Measurements from ENCODE around the gene TMEM184A. TPM values are rescaled to one million over a fixed set of nuclear protein-coding genes. Genes with fewer than 3 reads are reported as not detected.

Gene TMEM184A
- polyA plus RNA-seq (2013) = 0.30 TPM

DNA sequence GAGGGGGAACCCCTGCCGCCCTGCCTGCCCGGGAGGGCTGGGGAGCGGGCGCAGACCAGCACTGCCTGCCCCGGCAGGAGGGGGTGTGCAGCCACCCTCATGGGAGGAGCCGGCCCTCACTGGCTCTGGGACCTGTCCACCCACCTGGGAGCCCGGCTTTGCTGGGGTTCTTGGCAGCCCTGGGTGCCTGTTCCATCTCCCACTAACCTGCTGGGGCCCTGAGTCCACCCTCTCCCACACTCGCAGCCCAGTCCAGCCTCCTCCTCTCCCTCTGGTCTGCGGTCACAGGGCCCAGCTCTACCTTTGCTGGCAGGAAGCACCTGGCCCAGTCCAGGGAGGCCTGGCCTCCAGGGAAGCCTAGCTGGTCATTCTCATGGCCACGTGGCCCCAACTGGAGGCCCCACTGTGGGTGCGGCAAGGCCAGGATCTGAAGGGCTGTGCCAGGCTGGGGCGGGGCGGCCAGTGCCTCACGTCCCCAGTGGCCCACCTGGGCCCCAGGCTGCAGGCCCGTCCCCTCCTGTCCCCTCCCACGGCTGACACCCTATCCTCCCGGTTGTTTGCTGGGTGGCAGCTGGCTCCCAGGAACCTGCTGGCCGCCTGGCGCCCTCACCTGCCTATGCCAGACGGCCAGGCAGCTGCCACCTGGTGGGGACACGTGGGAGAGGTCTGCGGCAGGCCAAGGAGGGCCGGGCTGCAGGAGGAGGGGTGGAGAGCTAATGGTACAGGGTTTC is at the start of gene TMEM184A:
TSS of gene TMEM184A (minus strand) at position 393 of the 731 bp plus-strand sequence. CDS start 721 bp downstream, outside the sequence.
- peaks cover 0 to 19% (median 14%) of the 10 kb centered on the region in 4 experiments for H3K4me1 ChIP-seq (ENCODE audit: control extremely low read depth in 1 of 4, control insufficient read depth in 4 of 4, insufficient read depth in 4 of 4, low read length in 3 of 4)
- POLR2A ChIA-PET = no interaction called here
- H3K36me3 ChIP-seq (ENCODE audit: control insufficient read depth in 4 of 4, insufficient read depth in 4 of 4, low read length in 3 of 4) = no peaks in the 10 kb centered on the region
- no peak within 1 kb of the TSS for H3K4me3 ChIP-seq (ENCODE audit: control insufficient read depth in 1 of 7, extremely low read depth in 1 of 7, insufficient read depth in 4 of 7, low read depth in 2 of 7, low read length in 6 of 7)
- CTCF ChIA-PET = interaction anchor here (0.7 to 4.1 kb wide), 14 partner anchors 8 to 70 kb away, joined by 3 to 19 read pairs (median 3); partner anchors contain the start of gene INTS1
- H3K9me3 ChIP-seq (ENCODE audit: control extremely low read depth in 1 of 5, control insufficient read depth in 4 of 5, insufficient read depth in 2 of 5, low read depth in 1 of 5, low read length in 4 of 5) = no peaks in the 10 kb centered on the region
- DNase-seq = peak; percentile 47 to 72 (median 67)
- H3K27me3 ChIP-seq (replicated peaks in 2 of 5; ENCODE audit: control insufficient read depth in 4 of 5, insufficient read depth in 5 of 5, low read length in 4 of 5) = no peaks in the 10 kb centered on the region
- WGBS (ENCODE audit: insufficient coverage) = 64% methylated on average over 20 of the region's 23 CpGs
- H3K27ac ChIP-seq (ENCODE audit: insufficient read depth in 1 of 2, low read depth in 1 of 2, low read length in 2 of 2, poor library complexity in 1 of 2, severe bottlenecking in 2 of 2) = no peak within 1 kb of the TSS

GRCh38 chr7:1604383-1604782 is 48.4 kb upstream of the TMEM184A start:
- ChIA-PET CTCF (no interaction called here), POLR2A (no interaction called here)
- Histone ChIP-seq H3K9me3 (ENCODE audit: control extremely low read depth in 1 of 5, control insufficient read depth in 4 of 5, insufficient read depth in 2 of 5, low read depth in 1 of 5, low read length in 4 of 5) (no peaks in the 10 kb centered on the region), H3K36me3 (ENCODE audit: control insufficient read depth in 4 of 4, insufficient read depth in 4 of 4, low read length in 3 of 4) (no peaks in the 10 kb centered on the region), H3K4me1 (ENCODE audit: control extremely low read depth in 1 of 4, control insufficient read depth in 4 of 4, insufficient read depth in 4 of 4, low read length in 3 of 4) (peaks cover 0 to 4% (median 2%) of the 10 kb centered on the region in 4 experiments), H3K27me3 (replicated peaks in 2 of 5; ENCODE audit: control insufficient read depth in 4 of 5, insufficient read depth in 5 of 5, low read length in 4 of 5) (peaks cover 0 to 3% (median 0%) of the 10 kb centered on the region in 5 experiments), H3K27ac (ENCODE audit: insufficient read depth in 1 of 2, low read depth in 1 of 2, low read length in 2 of 2, poor library complexity in 1 of 2, severe bottlenecking in 2 of 2) (no peak overlapping the region), H3K4me3 (ENCODE audit: control insufficient read depth in 1 of 7, extremely low read depth in 1 of 7, insufficient read depth in 4 of 7, low read depth in 2 of 7, low read length in 6 of 7) (no peak overlapping the region)
- DNase-seq = no peak
- WGBS (ENCODE audit: insufficient coverage) = 74% methylated on average over 2 of the region's 2 CpGs

DNA sequence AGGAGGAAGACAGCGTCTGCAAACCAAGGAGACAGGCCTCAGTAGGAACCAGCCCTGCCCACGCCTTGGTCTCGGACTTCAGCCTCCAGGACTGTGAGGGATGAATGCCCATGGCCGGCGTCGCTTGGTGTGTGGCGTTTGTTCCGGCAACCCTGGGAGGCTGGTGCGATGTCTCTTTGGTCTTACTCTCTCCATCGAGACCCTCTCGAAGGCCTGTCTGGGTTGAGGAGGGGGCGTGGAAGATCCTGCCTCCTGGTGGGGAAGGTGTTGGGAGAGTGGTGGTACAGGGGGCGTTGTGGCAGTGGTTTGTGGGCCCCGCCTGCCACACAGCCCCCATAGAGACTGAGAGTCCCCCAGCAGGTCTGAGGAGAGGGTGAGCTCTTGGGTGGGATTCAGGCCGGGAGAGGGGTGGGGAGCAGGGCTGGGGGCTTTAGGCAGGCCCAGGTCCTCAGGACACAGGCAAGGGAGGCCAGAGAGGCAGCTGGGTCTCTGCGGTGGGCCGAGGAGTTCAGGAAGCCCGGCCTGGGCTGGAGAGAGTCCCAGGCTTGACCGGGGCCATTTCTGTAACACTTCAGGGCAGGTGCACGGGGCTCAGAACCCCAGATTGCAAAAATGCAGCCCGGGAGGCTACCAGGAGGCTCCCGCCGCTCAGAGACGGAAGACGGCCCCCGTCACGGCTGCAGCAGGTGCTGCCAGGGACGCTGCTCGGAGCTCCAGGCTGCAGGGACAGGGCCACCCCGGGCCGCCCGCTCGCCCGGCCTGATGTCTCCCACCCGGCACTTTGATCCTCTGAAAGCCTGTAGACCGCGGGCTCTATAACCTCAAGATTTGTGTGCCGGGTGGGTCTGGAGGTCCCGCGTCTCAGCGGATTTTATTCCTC is 47.6 kb upstream of the TMEM184A start:
- peaks cover 0 to 3% (median 0%) of the 10 kb centered on the region in 5 experiments for H3K27me3 ChIP-seq (replicated peaks in 2 of 5; ENCODE audit: control insufficient read depth in 4 of 5, insufficient read depth in 5 of 5, low read length in 4 of 5)
- no peak overlapping the region for H3K27ac ChIP-seq (ENCODE audit: insufficient read depth in 1 of 2, low read depth in 1 of 2, low read length in 2 of 2, poor library complexity in 1 of 2, severe bottlenecking in 2 of 2)
- H3K4me3 ChIP-seq (ENCODE audit: control insufficient read depth in 1 of 7, extremely low read depth in 1 of 7, insufficient read depth in 4 of 7, low read depth in 2 of 7, low read length in 6 of 7) = no peak overlapping the region
- peaks cover 0 to 4% (median 2%) of the 10 kb centered on the region in 4 experiments for H3K4me1 ChIP-seq (ENCODE audit: control extremely low read depth in 1 of 4, control insufficient read depth in 4 of 4, insufficient read depth in 4 of 4, low read length in 3 of 4)
- no peak for DNase-seq
- 91% methylated on average over 37 of the region's 41 CpGs for WGBS (ENCODE audit: insufficient coverage)
- no peaks in the 10 kb centered on the region for H3K9me3 ChIP-seq (ENCODE audit: control extremely low read depth in 1 of 5, control insufficient read depth in 4 of 5, insufficient read depth in 2 of 5, low read depth in 1 of 5, low read length in 4 of 5)
- POLR2A ChIA-PET = interaction anchor here (0.6 kb wide), 1 partner anchor 157 kb away, joined by 5 read pairs; no protein-coding TSS in a partner anchor
- CTCF ChIA-PET = no interaction called here
- H3K36me3 ChIP-seq (ENCODE audit: control insufficient read depth in 4 of 4, insufficient read depth in 4 of 4, low read length in 3 of 4) = no peaks in the 10 kb centered on the region

GRCh38 chr7:1602386-1602785 is 46.4 kb upstream of the TMEM184A start:
- H3K27me3 ChIP-seq (replicated peaks in 2 of 5; ENCODE audit: control insufficient read depth in 4 of 5, insufficient read depth in 5 of 5, low read length in 4 of 5) = peaks cover 0 to 3% (median 0%) of the 10 kb centered on the region in 5 experiments
- CTCF ChIA-PET = no interaction called here
- no peak for DNase-seq
- no peaks in the 10 kb centered on the region for H3K36me3 ChIP-seq (ENCODE audit: control insufficient read depth in 4 of 4, insufficient read depth in 4 of 4, low read length in 3 of 4)
- no peak overlapping the region for H3K4me3 ChIP-seq (ENCODE audit: control insufficient read depth in 1 of 7, extremely low read depth in 1 of 7, insufficient read depth in 4 of 7, low read depth in 2 of 7, low read length in 6 of 7)
- no peak overlapping the region for H3K27ac ChIP-seq (ENCODE audit: insufficient read depth in 1 of 2, low read depth in 1 of 2, low read length in 2 of 2, poor library complexity in 1 of 2, severe bottlenecking in 2 of 2)
- peaks cover 0 to 4% (median 2%) of the 10 kb centered on the region in 4 experiments for H3K4me1 ChIP-seq (ENCODE audit: control extremely low read depth in 1 of 4, control insufficient read depth in 4 of 4, insufficient read depth in 4 of 4, low read length in 3 of 4)
- H3K9me3 ChIP-seq (ENCODE audit: control extremely low read depth in 1 of 5, control insufficient read depth in 4 of 5, insufficient read depth in 2 of 5, low read depth in 1 of 5, low read length in 4 of 5) = no peaks in the 10 kb centered on the region
- 91% methylated on average over 13 of the region's 15 CpGs for WGBS (ENCODE audit: insufficient coverage)
- POLR2A ChIA-PET = no interaction called here

DNA sequence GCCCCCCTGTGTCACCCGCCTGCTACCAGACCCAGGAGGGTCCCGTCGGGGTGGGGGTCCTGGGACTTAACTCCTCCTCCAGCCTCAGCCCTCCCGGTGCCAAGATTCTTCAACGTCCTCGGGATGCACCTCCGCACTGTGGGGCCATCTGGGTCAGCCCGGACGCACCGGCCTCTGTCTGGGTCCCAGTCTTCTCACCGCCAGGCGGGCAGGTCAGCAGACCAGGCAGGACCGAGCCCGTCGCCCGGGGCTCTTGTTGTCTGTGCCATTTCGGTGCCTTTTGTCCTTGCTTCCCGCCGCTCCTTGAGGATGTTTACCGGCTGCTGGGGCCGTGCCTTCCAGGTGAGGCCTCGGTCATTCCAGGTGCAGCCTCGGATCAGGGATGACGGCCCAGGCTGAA is 46.0 kb upstream of the TMEM184A start:
- peaks cover 0 to 3% (median 0%) of the 10 kb centered on the region in 5 experiments for H3K27me3 ChIP-seq (replicated peaks in 2 of 5; ENCODE audit: control insufficient read depth in 4 of 5, insufficient read depth in 5 of 5, low read length in 4 of 5)
- H3K9me3 ChIP-seq (ENCODE audit: control extremely low read depth in 1 of 5, control insufficient read depth in 4 of 5, insufficient read depth in 2 of 5, low read depth in 1 of 5, low read length in 4 of 5) = no peaks in the 10 kb centered on the region
- H3K4me3 ChIP-seq (ENCODE audit: control insufficient read depth in 1 of 7, extremely low read depth in 1 of 7, insufficient read depth in 4 of 7, low read depth in 2 of 7, low read length in 6 of 7) = no peak overlapping the region
- no peak for DNase-seq
- POLR2A ChIA-PET = no interaction called here
- no peak overlapping the region for H3K27ac ChIP-seq (ENCODE audit: insufficient read depth in 1 of 2, low read depth in 1 of 2, low read length in 2 of 2, poor library complexity in 1 of 2, severe bottlenecking in 2 of 2)
- WGBS (ENCODE audit: insufficient coverage) = 96% methylated on average over 23 of the region's 24 CpGs
- CTCF ChIA-PET = no interaction called here
- peaks cover 0 to 4% (median 2%) of the 10 kb centered on the region in 4 experiments for H3K4me1 ChIP-seq (ENCODE audit: control extremely low read depth in 1 of 4, control insufficient read depth in 4 of 4, insufficient read depth in 4 of 4, low read length in 3 of 4)
- H3K36me3 ChIP-seq (ENCODE audit: control insufficient read depth in 4 of 4, insufficient read depth in 4 of 4, low read length in 3 of 4) = no peaks in the 10 kb centered on the region

DNA sequence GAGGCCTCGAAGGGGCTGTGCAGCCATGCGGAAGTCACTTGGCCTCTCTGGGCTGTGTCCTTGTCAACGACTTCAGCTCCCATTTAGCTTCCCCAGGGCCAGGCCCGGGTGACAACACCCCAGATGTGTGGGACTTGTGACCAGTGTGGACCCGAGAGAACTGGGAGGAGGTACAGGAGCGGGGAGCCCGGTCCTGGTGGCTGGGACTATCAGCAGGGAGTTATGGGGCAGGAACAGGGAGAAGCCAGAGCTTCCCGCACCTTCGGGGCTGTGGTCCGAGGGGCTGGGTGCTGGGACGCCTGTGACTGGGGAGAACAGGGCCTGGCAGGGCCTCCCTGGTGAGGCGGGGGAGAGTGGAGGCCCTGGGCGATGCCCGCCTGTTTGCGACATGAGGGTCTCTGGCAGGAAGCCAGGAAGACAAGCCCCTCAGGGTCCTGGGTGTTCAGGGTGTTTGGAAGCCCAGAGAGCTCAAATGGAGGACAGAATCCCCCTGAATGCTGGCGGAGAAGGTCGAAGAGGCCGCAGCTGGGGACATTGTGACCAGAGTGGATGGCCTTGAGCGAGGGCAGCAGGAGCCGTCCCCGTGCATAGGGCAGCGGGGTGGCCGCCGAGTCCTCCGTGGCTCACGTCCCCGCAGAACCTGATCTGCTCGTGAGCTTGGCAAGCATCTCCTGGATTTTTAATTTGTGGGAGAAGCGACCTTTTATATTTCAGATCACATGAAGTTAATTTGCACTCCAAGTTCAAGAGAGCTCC is 43.8 kb upstream of the TMEM184A start:
- Histone ChIP-seq H3K36me3 (ENCODE audit: control insufficient read depth in 4 of 4, insufficient read depth in 4 of 4, low read length in 3 of 4) (no peaks in the 10 kb centered on the region), H3K27ac (ENCODE audit: insufficient read depth in 1 of 2, low read depth in 1 of 2, low read length in 2 of 2, poor library complexity in 1 of 2, severe bottlenecking in 2 of 2) (no peak overlapping the region), H3K27me3 (replicated peaks in 2 of 5; ENCODE audit: control insufficient read depth in 4 of 5, insufficient read depth in 5 of 5, low read length in 4 of 5) (no peaks in the 10 kb centered on the region), H3K9me3 (ENCODE audit: control extremely low read depth in 1 of 5, control insufficient read depth in 4 of 5, insufficient read depth in 2 of 5, low read depth in 1 of 5, low read length in 4 of 5) (no peaks in the 10 kb centered on the region), H3K4me3 (ENCODE audit: control insufficient read depth in 1 of 7, extremely low read depth in 1 of 7, insufficient read depth in 4 of 7, low read depth in 2 of 7, low read length in 6 of 7) (no peak overlapping the region), H3K4me1 (ENCODE audit: control extremely low read depth in 1 of 4, control insufficient read depth in 4 of 4, insufficient read depth in 4 of 4, low read length in 3 of 4) (no peaks in the 10 kb centered on the region)
- WGBS (ENCODE audit: insufficient coverage) = 96% methylated on average over 20 of the region's 29 CpGs
- no peak for DNase-seq
- POLR2A ChIA-PET = no interaction called here
- CTCF ChIA-PET = no interaction called here
